Measurements from ENCODE around the gene RAMP2.

The RAMP2 gene

DNA sequence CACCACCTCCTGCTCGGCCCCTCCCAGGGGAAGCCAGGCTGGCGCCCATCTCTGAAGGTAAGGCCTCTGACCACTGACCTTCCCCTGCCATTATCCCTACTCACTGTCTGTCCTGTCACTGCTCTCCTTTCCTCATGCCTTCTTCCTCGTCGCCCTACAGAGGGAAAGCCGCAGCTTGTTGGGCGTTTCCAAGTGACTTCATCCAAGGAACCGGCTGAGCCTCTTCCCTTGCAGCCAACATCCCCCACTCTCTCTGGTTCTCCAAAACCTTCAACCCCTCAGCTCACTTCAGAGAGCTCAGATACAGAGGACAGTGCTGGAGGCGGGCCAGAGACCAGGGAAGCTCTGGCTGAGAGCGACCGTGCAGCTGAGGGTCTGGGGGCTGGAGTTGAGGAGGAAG lies 34.4 kb downstream of the RAMP2 start:
- DNase-seq = no peak

DNA sequence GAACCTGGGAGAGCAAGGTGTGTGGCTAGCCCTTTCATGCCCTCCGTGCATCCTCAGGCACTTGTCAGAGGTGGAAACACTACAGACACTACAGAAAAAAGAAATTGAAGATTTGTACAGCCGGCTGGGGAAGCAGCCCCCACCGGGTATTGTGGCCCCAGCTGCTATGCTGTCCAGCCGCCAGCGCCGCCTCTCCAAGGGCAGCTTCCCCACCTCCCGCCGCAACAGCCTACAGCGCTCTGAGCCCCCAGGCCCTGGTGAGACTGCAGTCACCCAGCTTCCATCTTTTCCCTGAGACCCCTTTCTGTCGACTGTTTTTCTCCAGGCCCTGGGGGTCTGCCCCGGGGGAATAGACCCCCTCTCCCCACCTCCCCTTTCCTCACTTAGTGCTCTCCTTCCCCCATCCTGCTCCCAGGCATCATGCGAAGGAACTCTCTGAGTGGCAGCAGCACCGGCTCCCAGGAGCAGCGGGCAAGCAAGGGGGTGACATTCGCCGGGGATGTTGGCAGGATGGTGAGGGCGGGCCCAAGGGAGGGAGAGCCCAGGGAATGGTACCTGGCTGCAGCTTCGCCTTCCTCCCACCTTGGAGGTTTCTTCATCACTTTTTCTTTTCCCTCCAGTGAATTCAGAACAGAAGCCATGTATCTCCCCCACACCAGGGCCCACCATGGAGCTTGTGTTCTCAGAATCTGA lies 35.2 kb downstream of the RAMP2 start:
- DNase-seq = no peak

DNA sequence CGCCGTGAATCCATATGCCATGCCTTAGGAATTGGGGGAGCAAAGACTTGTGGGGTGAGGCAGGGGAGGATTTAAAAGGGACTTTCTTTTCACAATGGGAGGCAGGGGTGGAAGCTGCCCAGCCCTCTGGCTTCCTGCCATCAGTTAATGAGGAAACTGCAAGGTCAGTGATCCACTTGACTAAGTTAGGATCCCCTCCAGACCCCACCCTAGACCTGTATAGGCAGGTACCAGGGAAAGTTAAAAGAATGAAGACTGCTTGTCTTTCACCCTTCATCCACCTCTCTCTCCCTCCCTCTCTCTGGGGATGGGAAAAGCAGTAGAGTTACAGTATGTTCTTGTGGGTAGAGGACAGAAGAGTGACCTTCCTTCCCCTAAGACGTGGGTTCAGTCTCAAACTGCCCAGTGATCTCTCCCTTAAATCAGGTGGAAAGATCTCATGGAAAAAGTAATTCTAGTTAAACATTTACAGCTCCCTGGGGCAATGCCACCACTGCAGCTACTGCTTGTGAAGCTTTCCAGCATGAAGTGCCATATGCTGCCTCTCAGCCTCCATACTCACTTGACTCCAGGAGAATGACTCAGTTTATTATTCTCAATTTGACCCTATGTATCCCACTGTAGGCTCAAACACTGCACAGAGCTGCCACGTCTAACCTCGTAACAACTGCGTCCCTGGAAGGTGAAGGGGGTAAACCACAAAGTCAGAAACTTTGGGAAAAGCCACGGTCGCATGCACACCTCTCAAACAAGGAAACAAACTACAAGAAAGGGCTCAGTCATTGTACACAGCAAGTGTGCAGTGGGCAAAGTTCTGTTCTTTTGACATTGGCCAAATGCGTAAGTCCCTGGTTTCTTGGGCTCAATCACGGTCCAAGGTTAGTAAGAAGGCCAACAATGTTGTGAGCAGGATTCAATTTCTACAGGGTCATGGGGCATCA lies 36.3 kb downstream of the RAMP2 start:
- no peak for DNase-seq

DNA sequence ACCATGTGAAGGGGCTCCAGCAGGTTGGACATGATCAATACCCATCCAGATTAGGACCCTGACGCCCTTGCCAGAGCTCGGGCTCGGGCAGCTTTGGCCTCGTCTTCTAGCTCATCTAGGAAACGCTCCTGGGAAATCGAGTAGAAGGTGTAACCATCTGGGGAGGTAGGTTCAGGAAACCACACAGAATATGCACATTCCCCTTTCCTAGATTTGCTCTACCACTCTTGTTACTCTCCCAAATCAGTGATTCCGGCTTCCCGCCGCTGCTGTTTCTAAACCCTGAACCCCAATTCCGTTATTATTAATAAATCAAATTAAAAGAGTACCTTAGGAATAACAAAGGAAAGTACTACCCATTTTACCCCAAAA lies 37.0 kb downstream of the RAMP2 start:
- no peak for DNase-seq

DNA sequence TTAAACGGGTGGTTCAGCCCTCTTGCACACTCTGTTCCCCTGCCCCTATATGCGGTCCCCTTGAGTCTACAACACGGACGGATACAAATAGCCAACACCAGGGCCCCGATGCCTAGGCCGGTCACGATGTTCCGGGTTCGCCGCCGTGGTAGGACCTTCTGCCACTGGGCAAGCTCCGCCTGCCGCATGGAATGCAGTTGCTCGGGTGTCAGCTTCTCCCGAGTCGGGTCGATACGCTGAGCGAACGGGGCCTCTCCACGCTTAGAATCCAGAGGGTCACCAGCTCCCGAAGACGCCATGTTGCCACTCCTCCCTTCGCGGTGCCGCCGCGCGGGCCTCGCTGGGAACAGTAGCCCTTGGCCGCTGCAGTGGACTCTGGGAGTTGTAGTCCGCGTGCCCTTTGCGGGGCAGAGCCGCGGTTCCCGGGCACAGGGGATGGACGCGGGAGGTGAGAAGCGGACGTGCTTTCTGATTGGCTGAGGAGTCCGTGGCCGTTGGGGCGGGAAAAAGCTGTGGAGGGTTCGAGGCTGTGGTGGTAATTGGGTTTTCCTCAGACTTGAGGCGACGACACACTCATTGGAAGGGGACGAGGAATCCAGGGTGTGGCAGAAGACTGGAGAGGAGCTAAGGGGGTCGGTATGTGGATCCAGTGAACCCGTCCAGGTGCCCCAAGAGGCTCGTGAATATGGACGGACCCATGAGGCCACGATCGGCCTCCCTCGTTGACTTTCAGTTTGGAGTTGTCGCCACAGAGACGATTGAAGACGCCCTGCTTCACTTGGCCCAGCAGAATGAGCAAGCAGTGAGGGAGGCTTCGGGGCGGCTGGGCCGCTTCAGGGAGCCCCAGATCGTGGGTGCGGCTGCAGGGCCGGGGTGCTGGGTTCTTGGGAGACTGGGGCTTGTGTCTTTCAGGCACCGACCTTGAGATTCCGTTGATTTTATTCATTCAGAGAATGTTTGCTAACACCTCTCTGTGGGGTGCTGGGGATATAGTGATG lies 37.7 kb downstream of the RAMP2 start, which contains the start of the genes CNTD1 and COA3:
Gene CNTD1 (plus strand): TSS at position 479 of the 998 bp plus-strand sequence. CDS start 207 bp downstream, at position 686.
Gene COA3 (minus strand): TSS at position 322 of the 998 bp plus-strand sequence. CDS start 23 bp downstream, at position 299.
- DNase-seq = peak; percentile 69 to 76

DNA sequence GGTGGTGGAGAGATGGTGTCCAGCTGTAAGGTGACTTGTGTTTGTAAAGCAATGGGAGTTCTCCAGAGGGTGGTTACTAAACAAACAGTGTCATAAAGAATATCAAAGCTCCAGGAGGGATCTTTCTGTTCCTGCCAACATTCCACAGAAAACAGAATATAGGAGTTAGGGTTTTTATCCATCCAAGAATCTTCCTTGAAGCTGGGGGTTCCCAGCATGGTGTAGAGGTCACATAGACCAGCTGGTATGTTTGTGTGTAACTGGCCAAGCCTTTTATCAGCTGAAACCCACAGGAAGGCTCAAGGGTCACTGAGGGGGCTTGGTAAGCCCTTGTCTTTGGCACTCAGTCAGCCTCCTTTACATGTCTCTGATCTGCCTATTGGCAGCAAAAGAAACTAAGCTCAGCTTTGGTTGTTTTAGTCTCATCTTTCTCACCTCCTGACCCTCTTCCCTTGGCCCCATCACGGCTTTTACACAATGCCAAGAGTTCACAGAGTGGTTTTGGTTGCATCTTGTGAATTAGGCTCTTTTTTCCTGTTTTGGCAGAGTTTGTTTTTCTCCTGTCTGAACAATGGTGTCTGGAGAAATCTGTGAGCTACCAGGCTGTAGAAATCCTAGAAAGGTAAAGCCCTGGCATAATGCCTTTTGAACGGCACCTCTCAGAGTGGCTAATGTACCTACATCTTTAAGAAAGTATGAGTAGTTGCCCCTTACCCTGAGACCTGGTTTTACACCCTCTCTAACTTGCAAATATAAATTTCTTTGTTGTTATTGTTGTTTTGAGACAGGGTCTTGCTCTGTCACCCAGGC lies 42.3 kb downstream of the RAMP2 start:
- no peak for DNase-seq

DNA sequence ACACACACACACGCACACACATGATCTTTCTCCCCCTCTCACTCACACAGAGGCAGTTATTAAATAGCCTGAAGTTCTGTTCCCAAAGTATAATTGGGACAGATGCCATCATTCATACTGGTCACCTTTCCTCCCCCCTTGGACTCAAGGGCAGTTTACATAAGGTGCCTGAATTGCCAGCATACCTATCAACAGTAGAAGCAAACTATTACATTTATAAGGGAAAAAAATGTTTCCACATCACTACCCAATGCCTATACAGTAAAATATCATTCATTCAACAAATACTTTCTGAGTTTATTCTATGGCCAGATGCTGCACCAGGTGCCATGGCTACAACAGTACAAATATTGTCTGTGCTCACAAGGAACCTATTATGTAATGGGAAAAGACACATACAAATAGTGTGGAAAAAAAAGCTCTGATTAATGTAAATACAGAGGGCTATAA lies 43.9 kb downstream of the RAMP2 start:
- no peak for DNase-seq

DNA sequence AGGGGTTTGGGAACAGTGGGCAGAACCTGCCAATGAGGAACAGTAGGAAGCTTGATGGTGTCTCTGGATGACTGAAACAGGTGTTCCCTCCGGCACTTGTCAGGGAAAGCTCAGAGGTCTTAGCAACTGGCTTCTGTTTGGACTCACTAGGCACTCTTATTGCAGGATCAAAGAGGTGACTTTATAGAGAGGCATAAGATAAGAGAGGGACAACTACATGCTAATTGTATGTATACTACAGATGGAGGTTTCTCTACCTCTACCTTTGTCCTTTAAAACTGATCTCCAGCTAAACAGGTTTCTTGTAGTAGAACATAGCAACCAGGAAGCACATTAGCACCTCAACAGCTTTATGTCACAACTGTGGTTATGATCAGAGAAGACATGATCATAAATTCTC lies 45.2 kb downstream of the RAMP2 start:
- no peak for DNase-seq

DNA sequence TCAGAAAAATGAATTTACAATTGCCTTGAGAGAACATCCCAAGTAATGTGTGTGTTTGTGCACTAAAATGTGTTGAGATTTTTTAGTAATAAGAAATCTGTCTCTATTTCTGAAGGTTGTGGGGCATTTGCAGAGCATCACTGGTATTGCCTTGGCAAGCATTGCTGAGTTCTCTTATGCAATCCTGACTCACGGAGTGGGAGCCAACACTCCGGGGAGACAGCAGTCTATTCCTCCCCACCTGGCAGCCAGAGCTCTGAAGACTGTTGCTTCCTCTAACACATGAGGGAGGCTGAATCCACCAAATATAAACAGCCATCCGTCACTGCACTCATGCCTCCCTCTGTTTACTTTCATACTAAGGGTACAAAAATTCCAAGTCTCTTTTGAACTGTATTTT lies 48.2 kb downstream of the RAMP2 start:
- peak in 1 of 2 donors; percentile 30 for DNase-seq
